Astrocyte (in vitro differentiated cells and primary cell): ENCODE results near the gene SERPINB3.

Source experiments
- EZH2 ChIP-seq: IDR thresholded peaks from 2 replicates; pipeline ENCODE4 v1.6.1; 2012; ENCODE audit warnings: mild to moderate bottlenecking, low read length, inconsistent platforms; ENCODE audit not compliant: insufficient read depth
- TF ChIP-seq, protein P1 (sequence below): IDR thresholded peaks from 2 replicates; pipeline ENCODE4 v1.5.1; 2011; ENCODE audit warnings: low read depth, mild to moderate bottlenecking, inconsistent platforms, low read length, moderate library complexity; ENCODE audit not compliant: insufficient read depth

DNA sequence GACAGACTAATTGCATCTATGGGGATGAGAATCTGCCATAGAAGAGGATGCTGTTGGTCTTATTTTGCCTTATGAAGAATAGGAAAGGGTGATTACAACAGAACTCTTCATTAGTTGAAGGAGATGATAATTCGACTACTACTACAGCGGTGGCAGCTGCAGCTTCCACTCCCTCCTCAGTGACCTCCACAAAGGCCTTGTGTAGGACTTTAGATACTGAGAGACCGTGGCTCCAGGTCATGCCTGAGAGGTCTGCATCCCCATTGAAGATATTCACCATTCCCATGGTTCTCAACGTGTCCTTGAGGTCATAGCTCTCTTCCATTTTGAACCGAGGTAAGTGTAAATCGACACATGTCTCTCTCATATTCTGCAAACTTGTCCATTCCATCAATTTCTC, 24.0 kb downstream of the SERPINB3 start:
- TF ChIP-seq, protein P1, sequence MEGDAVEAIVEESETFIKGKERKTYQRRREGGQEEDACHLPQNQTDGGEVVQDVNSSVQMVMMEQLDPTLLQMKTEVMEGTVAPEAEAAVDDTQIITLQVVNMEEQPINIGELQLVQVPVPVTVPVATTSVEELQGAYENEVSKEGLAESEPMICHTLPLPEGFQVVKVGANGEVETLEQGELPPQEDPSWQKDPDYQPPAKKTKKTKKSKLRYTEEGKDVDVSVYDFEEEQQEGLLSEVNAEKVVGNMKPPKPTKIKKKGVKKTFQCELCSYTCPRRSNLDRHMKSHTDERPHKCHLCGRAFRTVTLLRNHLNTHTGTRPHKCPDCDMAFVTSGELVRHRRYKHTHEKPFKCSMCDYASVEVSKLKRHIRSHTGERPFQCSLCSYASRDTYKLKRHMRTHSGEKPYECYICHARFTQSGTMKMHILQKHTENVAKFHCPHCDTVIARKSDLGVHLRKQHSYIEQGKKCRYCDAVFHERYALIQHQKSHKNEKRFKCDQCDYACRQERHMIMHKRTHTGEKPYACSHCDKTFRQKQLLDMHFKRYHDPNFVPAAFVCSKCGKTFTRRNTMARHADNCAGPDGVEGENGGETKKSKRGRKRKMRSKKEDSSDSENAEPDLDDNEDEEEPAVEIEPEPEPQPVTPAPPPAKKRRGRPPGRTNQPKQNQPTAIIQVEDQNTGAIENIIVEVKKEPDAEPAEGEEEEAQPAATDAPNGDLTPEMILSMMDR: no peak
- TF ChIP-seq EZH2: no peak
